A549 (cell line): ENCODE results near the gene RABIF. TPM values are rescaled to one million over a fixed set of nuclear protein-coding genes. Genes with fewer than 3 reads are reported as not detected.
"Not testable (repeated sequence)": the region's sequence is repeated elsewhere in the genome, so short reads cannot be mapped to it uniquely, and the experiment has no call there.

ENCODE experiments used
- ATAC-seq, 2 experiments: fragments of 200-7000 bp in 1 of 2; fragments of >200 bp in 1 of 2; cut with Nextera tagmentation in 1 of 2; cut with Tn5 transposase in 1 of 2; 3 replicates each; pipeline versions ENCODE4 v1.8.0 to v1.9.1; 2018 to 2020; ENCODE audit warnings: mild to moderate bottlenecking in 1 of 2, moderate library complexity in 1 of 2
- CTCF ChIA-PET: fragments of 300-600 bp; sonication (Branson Sonifier 250); formaldehyde crosslinking; extraction: SDS; loops from one replicate; lab custom pipeline; 2021; ENCODE audit warnings: antibody characterized with exemption, inconsistent platforms; lab: Yijun Ruan, JAX
- POLR2A ChIA-PET: fragments of 350-600 bp; formaldehyde crosslinking; extraction: SDS; loops from one replicate; lab custom pipeline; 2021; ENCODE audit warnings: antibody characterized with exemption, inconsistent platforms; lab: Yijun Ruan, JAX
- DNase-seq, 2 experiments: peaks; one replicate each; pipeline versions ENCODE4 v3.0.0 to v3.0.0-alpha.2; 2011 to 2016; ENCODE audit warnings: low read depth in 1 of 2, low spot score in 1 of 2
- FAIRE-seq: peaks from 2 replicates; lab custom pipeline; 2011; peaks lifted over from hg19 to GRCh38; lab: Jason Lieb, UNC
- H3K27ac ChIP-seq, 2 experiments: fragments of >200 bp; sonication (Bioruptor Twin); formaldehyde crosslinking; 3 replicates each; pipeline ENCODE4 v1.5.1; 2016 to 2017
- H3K4me1 ChIP-seq: fragments of >200 bp; sonication (Bioruptor Twin); formaldehyde crosslinking; 3 replicates; pipeline ENCODE4 v1.6.1; 2016
- H3K4me2 ChIP-seq: fragments of >200 bp; sonication (Bioruptor Twin); formaldehyde crosslinking; 3 replicates; pipeline ENCODE4 v1.6.1; 2016
- H3K4me3 ChIP-seq: fragments of >200 bp; sonication (Bioruptor Twin); formaldehyde crosslinking; 3 replicates; pipeline ENCODE4 v1.5.1; 2016
- H3K9me3 ChIP-seq: fragments of >200 bp; sonication (Bioruptor Twin); formaldehyde crosslinking; 3 replicates; pipeline ENCODE4 v1.6.1; 2016
- ATOH8 ChIP-seq: fragments of 250-450 bp; sonication (Bioruptor Pico); IDR thresholded peaks from 2 replicates; pipeline ENCODE4 v1.5.0; 2020; ENCODE audit warnings: low read depth, mild to moderate bottlenecking, moderate library complexity
- BCL3 ChIP-seq: fragments of >200 bp; sonication (Bioruptor Twin); formaldehyde crosslinking; IDR thresholded peaks from 3 replicates; pipeline ENCODE4 v1.6.1; 2016
- CBX8 ChIP-seq: fragments of 200-600 bp; sonication (generic); IDR thresholded peaks from 2 replicates; pipeline ENCODE4 v1.6.1; 2016
- CEBPB ChIP-seq, 2 experiments: fragments of >200 bp in 1 of 2; sonication (Bioruptor Twin) in 1 of 2; formaldehyde crosslinking in 1 of 2; IDR thresholded peaks; 2 replicates each; pipeline ENCODE4 v1.6.1; 2012 to 2016
- CHD2 ChIP-seq: fragments of 150-350 bp; IDR thresholded peaks from 2 replicates; pipeline ENCODE4 v1.6.1; 2014; ENCODE audit warnings: low read length; ENCODE audit not compliant: partially characterized antibody
- EHF ChIP-seq: fragments of 250-450 bp; sonication (Bioruptor Pico); IDR thresholded peaks from 2 replicates; pipeline ENCODE4 v1.5.0; 2020; ENCODE audit warnings: mild to moderate bottlenecking
- ELK1 ChIP-seq: fragments of 150-350 bp; IDR thresholded peaks from 2 replicates; pipeline ENCODE4 v1.6.1; 2014; ENCODE audit warnings: low read depth, mild to moderate bottlenecking, low read length
- ESRRA ChIP-seq: fragments of 150-350 bp; IDR thresholded peaks from 2 replicates; pipeline ENCODE4 v1.6.1; 2014; ENCODE audit warnings: mild to moderate bottlenecking, low read length, borderline replicate concordance
- FOSB ChIP-seq: fragments of 250-450 bp; sonication (Bioruptor Pico); IDR thresholded peaks from 2 replicates; pipeline ENCODE4 v1.5.0; 2020; ENCODE audit warnings: mild to moderate bottlenecking, moderate library complexity
- FOSL2 ChIP-seq, 2 experiments: fragments of 450-650 bp in 1 of 2; fragments of >200 bp in 1 of 2; sonication (Bioruptor Twin) in 1 of 2; formaldehyde crosslinking; IDR thresholded peaks; 2 replicates each; pipeline versions ENCODE4 v1.5.0 to v1.6.1; 2016 to 2020; ENCODE audit warnings: mild to moderate bottlenecking in 1 of 2, moderate library complexity in 1 of 2
- HES2 ChIP-seq: fragments of >200 bp; sonication (Bioruptor Twin); formaldehyde crosslinking; IDR thresholded peaks from 2 replicates; pipeline ENCODE4 v1.6.1; 2016
- HOXB13 ChIP-seq: fragments of 250-450 bp; sonication (Bioruptor Pico); IDR thresholded peaks from 2 replicates; pipeline ENCODE4 v1.5.0; 2020; ENCODE audit warnings: low read depth, mild to moderate bottlenecking, moderate library complexity
- HOXB5 ChIP-seq: fragments of 250-450 bp; sonication (Bioruptor Pico); IDR thresholded peaks from 2 replicates; pipeline ENCODE4 v1.5.0; 2020; ENCODE audit warnings: mild to moderate bottlenecking, moderate library complexity
- JUN ChIP-seq, 2 experiments: fragments of >200 bp; sonication (Bioruptor Twin); formaldehyde crosslinking; IDR thresholded peaks; 2 replicates in 1 of 2; 3 replicates in 1 of 2; pipeline ENCODE4 v1.6.1; 2016 to 2017
- MAZ ChIP-seq: fragments of 150-350 bp; IDR thresholded peaks from 2 replicates; pipeline ENCODE4 v1.6.1; 2014; ENCODE audit warnings: antibody characterized with exemption, low read depth, low read length, borderline replicate concordance
- SMC3 ChIP-seq: fragments of >200 bp; sonication (Bioruptor Twin); formaldehyde crosslinking; IDR thresholded peaks from 3 replicates; pipeline ENCODE4 v1.6.1; 2018; ENCODE audit warnings: inconsistent platforms
- ZC3H11A ChIP-seq: fragments of 450-650 bp; IDR thresholded peaks from 2 replicates; pipeline ENCODE4 v1.6.1; 2014; ENCODE audit warnings: antibody characterized with exemption, mild to moderate bottlenecking
- ZFP36 ChIP-seq: fragments of 450-650 bp; IDR thresholded peaks from 2 replicates; pipeline ENCODE4 v1.6.1; 2014; ENCODE audit warnings: borderline replicate concordance; ENCODE audit not compliant: partially characterized antibody
- WGBS: methylation state at CpG from one replicate; pipeline ENCODE4 v1.1.6; 2017; ENCODE audit errors: missing lambda C conversion rate; 5-methylcytosine and 5-hydroxymethylcytosine counted together
- polyA plus RNA-seq, 4 experiments: library from polyadenylated mRNA; depleted of rRNA in 3 of 4; stranded (reverse); fragments of >200 nt; fragmentation: RNase III in 1 of 4; extraction: RNeasy Plus Mini Kit Qiagen cat#74134 plus additional on column Dnase treatment in 1 of 4; gene quantifications; 2 replicates in 3 of 4; 3 replicates in 1 of 4; pipeline ENCODE4 v1.2.3, GENCODE V29; 2011 to 2017

RABIF gene
- polyA plus RNA-seq, 2 of the 4 experiments (the other 2 are of a cell fraction) = 16.8 to 22.1 TPM

- no peak for TF ChIP-seq CBX8
- no peak for TF ChIP-seq SMC3
- no peak for TF ChIP-seq MAZ
- TF ChIP-seq ATOH8 (CRISPR knock-in tag) = no peak
- no peak for TF ChIP-seq EHF
- TF ChIP-seq HOXB5 (CRISPR knock-in tag) = no peak
- no peak for TF ChIP-seq CHD2
- TF ChIP-seq BCL3 = no peak
- TF ChIP-seq ZFP36 = no peak
- TF ChIP-seq HES2 = no peak
- H3K9me3 ChIP-seq = no peaks in the 10 kb centered on the region
- WGBS = 75% methylated on average over 1 of the region's 1 CpG
- H3K4me3 ChIP-seq = no peak overlapping the region
- no peak for DNase-seq
- CTCF ChIA-PET = no interaction called here
- H3K27ac ChIP-seq = no peak overlapping the region
- no peaks in the 10 kb centered on the region for H3K4me1 ChIP-seq
- POLR2A ChIA-PET = no interaction called here
- H3K4me2 ChIP-seq = no peak overlapping the region
- no peak for ATAC-seq
- no peak for FAIRE-seq
Measured at GRCh38 chr1:202909494-202909893, 20.5 kb upstream of the RABIF start.

GRCh38 chr1:202908998-202909397 lies 20.0 kb upstream of the RABIF start:
- ChIA-PET POLR2A (no interaction called here), CTCF (no interaction called here)
- WGBS = 88% methylated on average over 6 of the region's 6 CpGs

GRCh38 chr1:202905331-202905730 lies 16.4 kb upstream of the RABIF start:
- TF ChIP-seq JUN (IDR thresholded peaks at IDR 0.05) = no peak
- no peak overlapping the region for H3K4me2 ChIP-seq
- FAIRE-seq (no peak), DNase-seq (no peak), ATAC-seq (no peak)
- no peak overlapping the region for H3K4me3 ChIP-seq
- no peaks in the 10 kb centered on the region for H3K9me3 ChIP-seq
- H3K27ac ChIP-seq = no peak overlapping the region
- 63% methylated on average over 4 of the region's 4 CpGs for WGBS
- ChIA-PET CTCF (no interaction called here), POLR2A (no interaction called here)
- H3K4me1 ChIP-seq = no peaks in the 10 kb centered on the region

More at GRCh38 chr1:202908998-202909397, 20.0 kb upstream of the RABIF start:
- no peak for ATAC-seq
- Histone ChIP-seq H3K27ac (no peak overlapping the region), H3K9me3 (no peaks in the 10 kb centered on the region), H3K4me1 (no peaks in the 10 kb centered on the region), H3K4me2 (no peak overlapping the region), H3K4me3 (no peak overlapping the region)
- FAIRE-seq = no peak
- DNase-seq = no peak
- TF ChIP-seq ZC3H11A (no peak), CEBPB (IDR thresholded peaks at IDR 0.05) (no peak), FOSB (CRISPR knock-in tag) (no peak), ESRRA (no peak), HOXB13 (CRISPR knock-in tag) (no peak), CBX8 (no peak), HOXB5 (CRISPR knock-in tag) (no peak), ELK1 (no peak), FOSL2 (IDR thresholded peaks at IDR 0.05) (no peak), FOSL2 (CRISPR knock-in tag; IDR thresholded peaks at IDR 0.05) (no peak)

- H3K4me2 ChIP-seq, H3K4me3 ChIP-seq, FAIRE-seq, H3K4me1 ChIP-seq, H3K9me3 ChIP-seq, ATAC-seq, H3K27ac ChIP-seq, DNase-seq: not testable (repeated sequence)
- CTCF ChIA-PET = interaction anchor here (0.6 kb wide), 1 partner anchor 502 kb away, joined by 3 read pairs; no protein-coding TSS in a partner anchor
- WGBS = 92% methylated on average over 5 of the region's 5 CpGs
- POLR2A ChIA-PET = interaction anchor here (0.8 kb wide), 1 partner anchor 15 kb away, joined by 3 read pairs; no protein-coding TSS in a partner anchor
Measured at GRCh38 chr1:202903808-202904207, 14.9 kb upstream of the RABIF start.
